NCI-H2196 treated with DMSO at 0.1 percent for 48 hours (cell line): ENCODE measurements around the gene RNPC3.
"Not testable (repeated sequence)": the region's sequence is repeated elsewhere in the genome, so short reads cannot be mapped to it uniquely, and the experiment has no call there.

Experiments used
- DNase-seq: peaks from one replicate; lab custom pipeline; 2025; ENCODE audit not compliant: unreplicated experiment; lab: John Stamatoyannopoulos, UW

Gene RNPC3

DNA sequence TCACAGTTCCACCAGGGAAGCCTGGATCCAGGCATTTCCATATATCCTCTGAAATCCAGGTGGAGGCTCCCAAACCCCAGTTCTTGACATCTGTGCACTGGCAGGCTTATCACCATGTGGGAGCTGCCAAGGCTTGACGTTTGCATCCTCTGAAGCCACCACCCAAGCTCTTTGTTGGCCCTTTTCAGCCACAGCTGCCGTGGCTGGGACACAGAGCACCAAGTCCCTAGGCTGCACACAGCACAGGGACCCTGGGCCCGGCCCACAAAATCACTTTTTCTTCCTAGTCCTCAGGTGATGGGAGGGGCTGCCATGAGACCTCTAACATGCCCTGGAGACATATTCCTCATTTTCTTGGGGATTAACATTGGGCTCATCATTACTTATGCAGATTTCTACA lies 22.3 kb downstream of the RNPC3 start:
- DNase-seq = no peak

DNA sequence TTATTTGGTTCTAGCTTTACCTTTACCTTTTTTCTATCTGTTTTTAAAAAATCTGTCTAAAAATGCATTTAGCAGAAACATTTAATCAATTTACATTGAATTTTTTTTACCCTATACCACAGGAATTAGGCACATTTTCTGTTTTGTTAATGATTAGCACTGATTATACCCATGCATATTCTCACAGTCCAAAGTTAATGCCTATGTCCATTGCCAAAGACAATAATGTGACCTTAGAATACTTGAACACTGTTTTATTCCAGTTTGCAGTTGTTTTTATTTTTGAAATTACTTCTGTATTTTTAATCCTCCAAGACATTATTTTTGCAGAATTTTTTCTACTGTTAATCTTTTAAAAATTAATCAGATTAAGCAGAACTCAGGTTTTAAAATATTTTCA lies 34.9 kb downstream of the RNPC3 start:
- DNase-seq = no peak

DNA sequence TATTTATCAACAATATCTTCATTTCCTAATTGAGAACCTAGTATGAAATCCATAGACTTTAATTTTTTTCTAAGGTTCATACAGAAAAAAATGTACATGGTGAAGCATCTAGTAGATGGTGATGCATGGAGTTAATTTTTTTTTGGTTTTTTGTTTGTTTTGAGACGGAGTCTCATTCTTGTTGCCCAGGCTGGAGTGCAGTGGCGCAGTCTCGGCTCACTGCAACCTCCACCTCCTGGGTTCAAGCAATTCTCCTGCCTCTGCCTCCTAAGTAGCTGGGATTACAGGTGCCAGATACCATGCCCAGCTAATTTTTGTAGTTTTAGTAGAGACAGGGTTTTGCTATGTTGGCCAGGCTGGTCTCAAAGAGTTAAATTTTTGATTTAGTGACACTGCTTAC lies 35.6 kb downstream of the RNPC3 start:
- not testable (repeated sequence) for DNase-seq

DNA sequence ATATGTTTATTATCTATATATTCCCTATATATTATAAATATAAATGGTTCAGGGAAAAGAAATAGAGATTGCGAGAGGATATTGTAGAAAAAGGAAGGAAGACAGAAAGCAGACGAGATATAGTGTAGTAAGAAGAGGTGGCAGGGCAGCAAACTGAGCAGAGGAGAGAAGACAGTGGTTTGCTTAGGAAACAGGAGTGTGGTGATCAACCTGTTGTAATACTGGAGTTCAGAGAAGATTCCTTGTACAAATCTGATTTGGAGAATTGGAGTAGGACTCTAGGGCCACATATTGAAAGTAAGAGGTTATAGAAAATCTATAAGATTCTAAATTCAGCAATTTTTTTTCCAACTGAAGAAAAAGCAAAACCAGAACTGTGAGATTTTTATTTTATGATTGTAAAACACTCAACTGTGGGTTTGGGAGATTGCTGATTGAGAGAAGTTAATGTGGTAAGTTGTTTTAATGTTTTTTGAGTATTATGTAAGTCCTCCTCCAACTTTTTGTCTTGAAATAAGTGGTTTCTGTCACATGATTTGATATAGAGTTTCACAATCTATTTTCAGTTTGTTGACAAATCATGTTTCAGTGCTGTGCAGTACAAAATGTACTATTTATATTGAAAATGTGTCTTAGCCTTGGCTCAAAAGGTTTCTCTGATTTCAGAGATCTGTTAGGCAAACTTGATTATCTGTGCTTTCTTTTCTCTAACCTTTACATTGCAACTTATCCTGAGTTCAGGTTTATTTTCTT lies 36.3 kb downstream of the RNPC3 start:
- DNase-seq = no peak

DNA sequence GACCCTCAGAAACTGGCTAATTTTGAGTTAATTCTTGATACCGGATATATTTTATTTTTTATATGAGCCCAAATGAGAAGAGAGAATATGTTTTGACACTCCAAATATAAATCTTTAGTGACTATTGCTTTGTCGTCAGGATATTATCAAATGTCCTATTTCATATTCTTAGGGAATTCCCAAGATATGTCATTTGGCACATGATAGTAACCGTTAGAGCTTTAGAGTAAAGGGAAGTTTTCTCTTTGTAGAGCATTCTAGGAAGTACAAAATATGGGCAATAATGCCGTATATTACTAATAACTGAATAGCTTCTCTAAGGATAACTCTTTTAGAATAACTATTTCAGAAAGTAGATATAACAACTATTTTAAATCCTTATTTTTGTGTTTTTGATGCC lies 37.6 kb downstream of the RNPC3 start:
- no peak for DNase-seq

DNA sequence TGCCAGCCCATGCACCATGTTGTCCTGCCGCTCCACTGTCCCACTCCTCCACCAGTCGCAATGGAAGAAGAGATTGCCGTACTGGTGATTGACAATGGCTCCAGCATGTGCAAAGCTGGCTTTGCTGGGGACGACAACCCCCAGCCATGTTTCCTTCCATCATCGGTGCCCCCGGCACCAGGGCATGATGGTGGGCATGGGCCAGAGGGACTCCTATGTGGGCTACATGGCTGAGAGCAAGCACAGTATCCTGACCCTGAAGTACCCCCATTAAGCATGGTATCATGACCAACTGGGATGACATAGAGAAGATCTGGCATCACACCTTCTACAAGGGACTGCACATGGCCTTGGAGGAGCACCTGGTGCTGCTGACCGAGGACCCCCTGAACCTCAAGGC lies 44.0 kb downstream of the RNPC3 start:
- DNase-seq = no peak

DNA sequence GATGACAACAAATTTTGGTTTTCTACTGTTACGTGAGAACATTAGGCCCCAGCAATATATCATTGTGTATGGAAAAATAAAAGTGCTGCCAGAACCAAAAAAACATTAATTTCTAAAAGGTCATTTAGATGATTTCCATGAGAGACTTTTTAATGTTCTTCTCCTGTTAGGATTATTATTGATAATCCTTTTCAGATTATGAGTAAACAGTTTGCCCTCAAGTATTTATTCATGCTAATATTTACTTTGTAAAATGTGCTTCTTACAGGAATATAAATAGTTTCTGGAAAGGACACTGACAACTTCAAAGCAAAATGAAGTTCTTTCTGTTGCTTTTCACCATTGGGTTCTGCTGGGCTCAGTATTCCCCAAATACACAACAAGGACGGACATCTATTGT lies 45.8 kb downstream of the RNPC3 start, which contains the start of gene AMY2B:
AMY2B (plus strand) TSS at position 301 of the 400 bp plus-strand sequence; CDS start at position 315, 14 bp downstream.
- DNase-seq = not testable (repeated sequence)

DNA sequence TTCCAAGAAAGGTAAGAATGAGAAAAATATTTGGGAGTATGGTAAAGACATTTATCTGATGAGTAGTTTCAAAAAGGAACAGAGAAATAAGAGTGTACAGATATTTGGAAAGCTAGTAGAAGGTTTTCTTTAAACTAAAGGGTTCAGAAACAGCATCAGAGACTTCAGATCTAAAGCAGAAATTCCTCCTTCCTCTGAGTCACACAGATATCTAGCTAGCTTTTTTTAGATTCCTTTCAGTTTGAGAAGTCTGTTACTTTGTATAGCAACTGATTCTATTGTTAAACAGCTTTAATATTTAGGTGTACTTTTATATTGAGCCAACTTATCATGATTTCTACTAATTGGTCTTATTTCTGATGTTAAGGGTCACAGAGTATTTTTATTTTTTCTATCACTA lies 50.6 kb downstream of the RNPC3 start:
- no peak for DNase-seq

DNA sequence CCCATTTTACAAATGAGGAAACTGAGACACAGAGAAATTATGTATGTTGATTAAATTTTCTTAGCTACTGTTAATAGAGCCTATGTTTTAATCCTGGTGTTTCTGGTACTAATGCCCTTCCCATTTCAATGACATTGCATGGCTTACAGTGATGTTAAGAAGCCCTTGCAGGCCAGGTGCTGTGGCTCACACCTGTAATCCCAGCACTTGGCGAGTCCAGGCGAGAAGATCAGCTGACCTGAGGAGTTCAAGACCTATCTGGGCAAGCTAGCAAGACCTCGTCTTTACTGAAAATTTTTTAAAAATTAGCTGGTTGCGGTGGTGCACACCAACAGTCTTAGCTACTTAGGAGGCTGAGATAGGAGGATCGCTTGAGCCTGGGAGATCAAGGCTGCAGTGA lies 51.3 kb downstream of the RNPC3 start:
- not testable (repeated sequence) for DNase-seq

DNA sequence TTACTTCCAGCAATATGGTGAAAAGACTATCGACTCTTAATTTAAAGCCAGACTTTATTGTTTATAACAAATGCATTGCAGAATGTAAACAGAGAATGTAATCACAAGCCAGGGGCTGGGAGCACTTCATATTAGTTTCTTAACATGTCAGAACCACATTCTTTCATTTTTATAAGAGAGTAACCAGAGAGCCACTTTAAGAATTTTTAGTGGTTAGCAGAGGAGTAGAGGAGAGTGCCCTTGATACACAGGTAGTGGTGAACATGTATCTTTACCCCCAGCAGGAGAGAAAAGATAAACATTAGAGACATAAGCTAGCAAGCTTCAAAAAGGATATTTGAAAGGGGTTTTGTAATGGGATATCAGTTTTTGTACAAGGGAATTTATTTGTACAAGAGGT lies 57.0 kb downstream of the RNPC3 start:
- no peak for DNase-seq

DNA sequence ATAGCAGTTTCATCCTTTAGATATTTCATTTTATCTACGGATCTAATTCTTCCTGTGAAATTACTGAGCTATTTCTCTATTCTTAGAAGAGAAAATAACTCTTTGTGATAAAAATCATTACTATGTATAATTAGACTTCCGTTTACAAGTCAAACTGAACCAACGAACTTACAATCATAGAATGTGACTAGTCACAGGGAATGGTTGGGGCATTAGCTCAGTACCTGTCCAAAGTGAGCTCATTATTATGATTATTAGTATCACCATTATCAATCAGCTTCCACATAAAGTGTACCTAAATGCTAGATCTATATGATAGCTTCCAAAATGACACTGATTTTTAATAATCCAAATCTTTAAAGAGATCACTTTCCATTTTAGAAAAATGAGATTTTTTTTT lies 58.4 kb downstream of the RNPC3 start:
- DNase-seq = no peak

DNA sequence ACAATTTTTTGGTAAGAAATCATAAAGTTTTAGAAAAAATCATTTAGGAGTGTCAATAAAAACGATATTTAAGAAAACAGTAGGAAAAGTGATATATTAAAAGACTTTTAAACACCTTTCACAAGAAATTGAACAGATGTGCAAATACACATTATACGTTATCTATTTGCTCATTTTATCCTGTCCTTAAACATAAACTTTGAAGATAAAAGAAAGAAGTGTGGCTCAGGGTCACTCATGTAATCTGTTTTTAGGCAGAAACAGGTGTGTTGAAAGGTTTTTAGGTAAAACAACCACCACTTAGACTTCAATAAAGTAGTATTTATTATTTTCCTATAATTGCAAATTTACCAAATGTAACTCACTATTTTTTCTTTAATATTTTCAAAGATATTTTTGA lies 59.0 kb downstream of the RNPC3 start:
- no peak for DNase-seq

DNA sequence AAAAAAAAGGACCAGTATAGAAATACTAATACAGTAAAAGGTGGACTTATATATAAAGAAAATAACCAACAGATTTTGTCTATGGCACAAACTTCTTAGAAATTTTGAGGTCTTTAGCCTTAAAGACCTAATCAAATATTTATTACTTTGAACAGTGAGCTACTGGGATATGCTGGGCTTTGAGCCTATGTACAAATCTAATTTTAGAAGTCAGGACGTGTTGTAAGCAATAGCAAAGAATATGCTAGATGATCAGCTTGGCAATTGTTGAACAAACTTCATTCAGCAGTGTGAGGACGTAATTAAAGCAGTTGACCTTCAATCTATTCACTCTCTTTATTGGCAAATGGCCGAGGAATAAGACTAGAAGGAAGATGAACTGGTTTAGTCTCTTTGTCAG lies 77.2 kb downstream of the RNPC3 start:
- DNase-seq = not testable (repeated sequence)
